Mesangial cell (primary cell): ENCODE results near the gene UPF3A. TPM values are rescaled to one million over a fixed set of nuclear protein-coding genes. Genes with fewer than 3 reads are reported as not detected.

Experiments used
- total RNA-seq: library from RNA; depleted of rRNA; stranded (reverse); fragments of >200 nt; gene quantifications from 2 replicates; pipeline ENCODE4 v1.2.3, GENCODE V29; 2015

Gene UPF3A
- 13.7 and 22.9 TPM in 2 replicates for total RNA-seq

DNA sequence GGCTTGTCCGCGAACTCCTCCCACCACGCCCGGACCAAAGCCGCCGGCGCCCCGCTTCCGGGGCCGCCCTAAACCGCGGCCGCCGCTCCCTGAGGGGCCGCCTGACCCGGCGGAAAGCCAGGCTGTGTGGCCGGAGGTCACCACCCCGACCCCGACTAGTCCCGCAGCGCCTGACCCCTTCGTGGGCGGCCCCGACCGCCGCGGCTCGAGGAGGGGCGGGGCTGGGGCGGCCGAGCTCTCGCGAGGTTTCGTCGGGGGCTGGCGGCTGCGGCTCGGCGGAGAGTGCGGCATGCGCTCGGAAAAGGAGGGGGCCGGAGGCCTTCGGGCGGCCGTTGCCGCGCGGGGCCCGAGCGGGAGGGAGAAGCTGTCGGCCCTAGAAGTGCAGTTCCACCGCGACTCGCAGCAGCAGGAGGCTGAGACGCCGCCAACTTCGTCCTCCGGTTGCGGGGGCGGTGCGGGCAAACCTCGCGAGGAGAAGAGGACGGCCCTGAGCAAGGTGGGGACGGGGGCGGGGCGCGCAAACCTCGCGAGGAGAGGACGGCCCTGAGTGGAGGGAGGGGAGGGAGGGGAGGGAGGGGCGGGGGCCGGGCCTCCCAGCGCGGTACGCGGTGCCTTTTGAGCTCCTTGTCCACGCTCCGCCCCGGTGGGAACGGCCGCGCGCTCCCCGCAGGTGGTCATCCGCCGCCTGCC lies at the start of gene UPF3A:
TSS of gene UPF3A (plus strand) at position 251 of the 690 bp plus-strand sequence. CDS start at position 290, 39 bp downstream.

DNA sequence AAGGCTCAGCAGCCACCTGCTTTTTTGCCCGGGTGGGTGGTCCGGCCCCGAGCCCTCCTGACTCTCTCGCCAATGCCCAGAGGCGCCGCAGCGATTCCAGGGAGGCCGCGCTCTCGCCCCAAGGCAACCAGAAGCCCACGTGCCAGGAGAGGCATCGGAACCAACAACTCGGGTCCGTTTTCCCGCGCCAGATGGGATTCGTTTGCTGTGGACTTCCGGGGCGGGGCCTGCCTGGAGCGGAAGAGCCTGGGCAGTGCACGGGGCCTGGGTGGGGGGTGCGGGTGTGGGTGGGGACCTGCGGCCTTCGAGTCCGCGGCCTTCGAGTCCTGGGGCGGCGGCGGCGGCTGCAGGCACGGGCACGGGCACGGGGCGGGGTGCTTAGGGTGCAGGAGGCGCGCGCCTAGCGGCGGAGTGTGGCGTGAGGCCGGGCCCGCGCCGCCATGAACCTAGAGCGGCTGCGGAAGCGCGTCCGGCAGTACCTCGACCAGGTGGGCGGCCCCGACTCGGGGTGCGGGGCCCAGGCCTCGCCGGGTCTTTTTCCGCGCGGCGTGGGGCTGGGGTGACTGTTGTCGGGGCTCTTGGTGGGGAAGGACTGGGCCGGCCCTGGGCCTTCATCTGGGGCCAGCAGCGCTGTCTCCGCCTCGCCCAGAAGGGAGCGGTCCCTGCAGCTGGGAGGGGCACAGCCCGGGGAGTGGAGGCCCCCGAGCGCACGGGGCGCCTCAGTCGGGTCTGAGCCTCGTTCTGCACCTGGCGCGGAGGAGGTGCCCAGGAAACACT lies 46.6 kb upstream of the UPF3A start, which contains the start of gene CDC16:
TSS of gene CDC16 (plus strand) at position 253 of the 777 bp plus-strand sequence. CDS start at position 441, 188 bp downstream.

DNA sequence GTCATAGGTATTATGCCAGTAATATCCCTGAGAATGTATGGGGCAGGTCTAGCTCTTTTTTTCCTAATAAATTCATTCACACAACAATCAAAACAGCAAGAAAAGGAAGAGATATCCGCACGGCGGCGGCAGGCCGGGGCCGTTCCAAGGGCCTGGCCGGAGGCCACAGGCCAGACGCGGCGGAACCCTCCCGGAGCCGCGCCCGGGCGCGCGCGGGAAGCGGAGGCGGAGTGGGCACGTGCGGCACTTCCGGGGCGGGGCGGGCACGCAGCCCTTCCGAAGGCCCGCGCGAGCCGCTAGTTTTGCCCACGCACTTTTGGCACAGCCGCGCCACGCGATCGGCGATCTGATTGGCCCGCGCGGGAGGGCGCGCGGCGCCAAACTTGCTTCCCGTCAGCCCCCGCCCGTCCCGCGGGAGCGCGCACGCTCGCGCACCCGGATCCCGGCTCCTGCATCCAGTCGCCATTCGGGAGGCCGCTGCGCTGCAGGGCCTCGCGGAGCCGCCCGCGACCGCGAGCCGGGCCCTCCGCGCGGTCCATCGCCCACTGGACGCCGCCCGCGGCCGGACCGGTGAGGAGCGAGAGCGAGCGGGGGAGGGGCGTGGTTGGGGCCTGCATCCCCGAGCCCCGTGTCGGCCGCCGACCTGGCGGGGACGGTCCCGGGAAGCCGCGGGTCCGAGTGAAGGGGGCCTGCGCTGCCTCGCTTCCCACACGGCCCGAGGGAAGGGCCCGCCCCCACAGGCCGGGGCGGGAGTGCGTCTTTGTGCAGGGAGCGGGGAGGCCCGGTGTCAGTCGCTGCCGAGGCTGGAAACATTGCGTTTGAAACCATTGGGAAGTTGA lies 32.9 kb downstream of the UPF3A start, which contains the start of gene CHAMP1:
TSS of gene CHAMP1 (plus strand) at position 430 of the 839 bp plus-strand sequence. CDS start 9,340 bp downstream, outside the sequence.

Other genes starting within 250 kb of the UPF3A start
- gene RASA3, start 149.0 kb upstream of the UPF3A start, total RNA-seq, result 28.0 and 30.2 TPM in 2 replicates
- gene CFAP97D2, start 102.3 kb upstream of the UPF3A start, total RNA-seq, result not detected in 2 replicates
- gene CDC16, start 46.7 kb upstream of the UPF3A start, total RNA-seq, result 27.7 and 35.9 TPM in 2 replicates
- gene CHAMP1, start 32.9 kb downstream of the UPF3A start, total RNA-seq, result 9.5 and 23.1 TPM in 2 replicates